Stimulated activated CD4-positive, alpha-beta T cell treated with anti-CD3 and anti-CD28 coated beads, Interleukin-1b, Interleukin-23, amount 100 ng/mL, for 1 hour (primary cell): Measurements from ENCODE around the gene UBLCP1.
"Not testable (repeated sequence)": the region's sequence is repeated elsewhere in the genome, so short reads cannot be mapped to it uniquely, and the experiment has no call there.

Experiments
- DNase-seq, 2 donors: peaks; one replicate each; pipeline ENCODE4 v3.0.0-alpha.2; 2020; ENCODE audit warnings: low read depth in 2 of 2

The UBLCP1 gene

DNA sequence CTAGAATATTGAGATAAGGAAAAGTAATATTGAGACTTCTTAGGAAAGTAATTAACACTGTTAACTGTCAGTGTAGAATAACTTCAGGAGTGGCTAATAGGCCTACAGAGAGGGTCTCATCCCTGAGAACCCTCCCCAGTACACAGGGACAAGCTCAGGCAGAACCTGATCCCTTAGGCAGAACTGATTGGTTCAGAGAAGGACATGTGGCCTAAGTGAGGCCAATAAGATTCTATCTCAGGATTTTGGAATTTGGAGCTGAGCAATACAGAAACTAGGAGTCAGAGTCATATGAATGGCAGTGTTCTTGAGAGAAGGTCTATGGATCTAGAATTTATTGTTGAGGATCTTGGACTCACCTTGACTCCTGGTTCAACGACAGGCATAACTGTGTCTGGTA lies 10.9 kb upstream of the UBLCP1 start:
- DNase-seq = no peak

DNA sequence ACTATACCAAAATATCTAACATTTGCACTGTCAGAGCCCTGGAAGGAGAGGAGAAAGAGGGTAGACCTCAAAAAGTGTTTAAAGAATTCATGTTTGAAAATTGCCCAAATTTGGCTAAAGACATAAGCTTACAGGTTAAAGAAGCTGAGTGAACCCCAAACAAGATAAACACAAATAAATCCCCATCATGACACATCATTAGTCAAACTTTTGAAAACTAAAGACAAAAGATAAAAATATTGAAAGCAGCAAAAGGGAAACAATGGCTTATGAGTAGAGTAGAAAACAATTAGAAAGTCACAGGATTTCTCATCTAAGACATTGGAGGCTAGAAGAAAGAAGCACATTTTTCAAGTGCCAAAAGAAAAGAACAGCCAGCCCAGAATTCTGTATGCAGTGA lies 6.1 kb upstream of the UBLCP1 start:
- no peak for DNase-seq

DNA sequence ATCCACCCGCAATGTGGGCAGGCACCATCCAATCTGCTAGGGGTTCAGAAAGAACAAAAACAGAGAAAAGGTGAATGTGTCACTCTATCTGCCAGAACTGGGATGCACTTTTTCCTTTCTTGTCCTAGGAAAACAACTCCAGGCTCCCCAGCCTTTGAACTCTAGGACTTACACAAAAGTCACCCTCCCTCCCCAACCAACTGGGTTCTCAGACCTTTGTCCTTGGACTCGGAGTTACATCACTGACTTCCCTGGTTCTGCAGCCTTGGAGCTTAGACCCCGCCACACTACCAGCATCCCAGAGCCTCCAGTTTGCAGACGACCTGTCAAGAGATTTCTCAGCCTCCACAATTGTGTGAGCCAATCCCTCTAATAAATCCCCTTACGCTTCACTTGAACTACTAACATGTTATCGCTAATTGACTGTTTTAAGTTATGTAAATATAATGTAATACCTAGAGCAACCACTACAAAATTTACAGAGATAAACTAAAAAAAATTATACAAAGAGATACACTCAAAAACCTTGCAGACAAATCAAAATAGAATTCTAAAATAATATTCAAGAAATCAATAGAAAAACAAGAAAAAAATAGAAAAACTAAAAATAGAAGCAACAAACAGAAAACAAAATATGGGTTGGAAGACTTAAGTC lies 5.3 kb upstream of the UBLCP1 start:
- no peak for DNase-seq

DNA sequence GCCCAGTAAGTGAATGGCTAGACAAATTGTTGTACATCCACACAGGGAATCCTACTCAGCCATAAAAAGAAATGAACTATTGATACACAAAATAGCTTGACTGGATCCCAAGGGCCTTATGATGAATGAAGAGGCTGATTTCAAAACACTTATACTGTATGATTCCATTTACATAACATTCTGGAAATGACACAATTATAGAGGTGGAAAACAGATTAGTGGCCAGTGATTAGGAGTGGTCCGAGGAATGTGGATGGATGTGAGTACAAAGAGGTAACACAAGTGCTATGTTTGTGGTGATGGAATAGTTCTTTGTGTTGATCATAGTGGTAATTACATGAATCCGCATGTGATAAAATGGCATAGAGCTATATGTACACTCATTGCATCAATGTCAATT lies 4.7 kb upstream of the UBLCP1 start:
- no peak for DNase-seq

DNA sequence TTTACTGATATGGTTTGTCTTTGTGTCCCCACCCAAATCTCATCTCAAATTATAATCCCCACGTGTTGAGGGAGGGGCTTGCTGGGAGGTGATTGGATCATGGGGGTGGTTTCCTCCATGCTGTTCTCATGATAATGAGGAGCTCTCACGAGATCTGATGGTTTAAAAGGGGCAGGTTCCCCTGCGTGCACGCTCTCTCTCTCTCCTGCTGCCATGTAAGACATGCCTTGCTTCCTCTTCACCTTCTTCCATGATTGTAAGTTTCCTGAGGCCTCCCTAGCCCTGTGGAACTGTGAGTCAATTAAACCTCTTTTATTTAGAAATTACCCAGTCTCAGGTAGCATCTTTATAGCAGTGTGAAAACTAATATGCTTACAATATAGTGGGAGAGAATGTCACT lies 2.9 kb upstream of the UBLCP1 start:
- not testable (repeated sequence) for DNase-seq

DNA sequence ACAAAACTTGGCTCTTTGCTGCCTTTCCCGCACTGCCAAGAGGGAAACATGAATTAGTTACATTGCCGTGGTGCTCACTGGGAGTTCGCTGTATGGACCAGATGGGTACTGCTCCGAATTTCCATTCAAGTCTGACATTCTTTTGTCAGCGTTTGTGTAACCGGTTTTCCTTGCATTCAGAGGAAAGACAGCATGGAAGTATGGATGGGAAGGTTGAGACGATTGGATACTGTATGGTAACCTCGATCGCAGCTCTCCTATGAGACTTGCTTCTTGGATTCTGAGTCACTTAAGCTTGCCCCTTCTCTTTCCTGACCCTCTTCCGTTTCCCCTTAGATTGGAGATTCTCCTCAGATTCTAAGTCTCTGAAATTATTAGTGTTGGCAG lies 625 bp upstream of the UBLCP1 start:
- no peak for DNase-seq

DNA sequence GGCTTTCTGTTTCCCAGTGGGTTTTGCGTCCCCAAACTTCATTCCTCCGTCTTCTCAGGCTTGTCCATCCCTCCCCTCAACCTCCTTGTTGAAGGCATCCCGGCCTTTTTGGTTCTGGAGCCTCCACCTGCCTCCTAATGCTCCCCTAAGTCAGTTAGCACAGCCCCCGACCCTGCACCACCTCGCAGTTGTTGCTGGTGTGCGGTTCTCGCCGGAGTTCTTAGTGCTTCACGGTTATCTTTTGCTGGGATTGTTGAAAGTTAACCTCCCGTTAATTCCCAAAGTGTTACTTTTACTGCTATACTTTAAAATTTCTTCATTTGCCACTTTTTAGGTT lies 447 bp downstream of the UBLCP1 start:
- no peak for DNase-seq

DNA sequence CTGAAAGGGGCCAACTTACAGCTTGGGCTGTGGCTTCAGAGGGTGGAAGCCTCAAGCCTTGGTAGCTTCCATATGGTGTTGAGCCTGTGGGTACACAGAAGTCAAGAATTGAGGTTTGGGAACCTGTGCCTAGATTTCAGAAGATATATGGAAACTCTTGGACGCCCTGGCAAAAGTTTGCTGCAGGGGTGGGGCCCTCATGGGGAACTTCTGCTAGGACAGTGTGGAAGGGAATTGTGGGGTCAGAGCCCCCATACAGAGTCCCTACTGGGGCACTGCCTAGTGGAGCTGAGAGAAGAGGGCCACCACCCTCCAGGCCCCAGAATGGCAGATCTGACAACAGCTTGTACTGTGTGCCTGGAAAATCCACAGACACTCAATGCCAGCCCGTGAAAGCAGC lies 3.7 kb downstream of the UBLCP1 start:
- DNase-seq = not testable (repeated sequence)

DNA sequence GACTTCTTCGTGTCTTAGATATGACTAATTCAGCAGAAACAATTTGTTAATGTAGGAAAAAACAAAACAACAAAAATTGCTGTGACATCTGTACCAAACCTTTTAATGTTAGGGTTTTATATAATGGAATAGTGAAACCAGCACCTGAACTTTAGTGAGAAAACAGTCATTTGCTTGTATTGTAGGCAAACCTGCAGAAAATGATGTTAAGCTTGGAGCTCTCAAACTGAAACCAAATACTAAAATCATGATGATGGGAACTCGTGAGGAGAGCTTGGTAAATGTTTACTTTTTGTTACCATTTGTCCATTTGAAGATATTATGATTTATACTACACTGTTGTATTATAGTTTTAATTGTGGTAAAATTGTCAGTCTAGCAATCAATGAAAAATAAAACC lies 6.6 kb downstream of the UBLCP1 start:
- DNase-seq = no peak

DNA sequence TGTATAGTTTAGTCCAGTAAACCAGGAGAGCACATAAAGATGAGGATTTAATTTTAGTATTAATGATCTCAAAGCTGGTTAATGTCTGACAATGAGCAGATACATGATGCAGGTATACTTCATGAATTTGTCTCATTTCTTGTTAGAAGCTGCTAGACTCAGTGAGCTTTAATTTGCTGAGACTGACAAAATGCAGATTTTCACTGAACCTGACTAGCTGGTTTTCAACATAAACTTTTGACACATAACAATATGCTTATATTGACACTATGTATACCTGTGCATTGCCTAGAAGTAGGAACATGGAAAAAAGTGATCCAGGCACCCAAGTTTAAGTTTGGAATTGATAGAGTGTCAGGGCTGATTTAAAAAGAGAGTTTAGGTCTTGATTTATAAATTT lies 10.8 kb downstream of the UBLCP1 start:
- DNase-seq = no peak

DNA sequence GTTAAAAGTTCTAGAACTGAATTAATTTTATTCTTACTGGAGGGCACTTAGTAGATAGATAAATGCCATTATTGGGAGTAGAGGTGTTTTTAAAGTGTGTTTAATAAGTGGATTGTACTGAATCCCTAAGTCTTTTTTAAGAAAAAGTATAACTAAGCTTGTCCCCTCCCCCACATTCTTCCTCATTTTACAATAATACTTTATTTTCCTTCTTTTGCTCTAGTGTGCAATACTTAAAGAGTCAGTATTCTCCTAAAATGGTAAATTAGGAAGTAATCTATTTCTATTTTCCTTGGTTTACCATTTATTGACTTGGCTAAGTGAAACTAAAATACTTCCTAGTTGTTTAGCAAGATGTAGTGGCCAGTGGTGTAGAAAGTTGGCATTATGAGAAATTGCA lies 11.6 kb downstream of the UBLCP1 start:
- DNase-seq = no peak

DNA sequence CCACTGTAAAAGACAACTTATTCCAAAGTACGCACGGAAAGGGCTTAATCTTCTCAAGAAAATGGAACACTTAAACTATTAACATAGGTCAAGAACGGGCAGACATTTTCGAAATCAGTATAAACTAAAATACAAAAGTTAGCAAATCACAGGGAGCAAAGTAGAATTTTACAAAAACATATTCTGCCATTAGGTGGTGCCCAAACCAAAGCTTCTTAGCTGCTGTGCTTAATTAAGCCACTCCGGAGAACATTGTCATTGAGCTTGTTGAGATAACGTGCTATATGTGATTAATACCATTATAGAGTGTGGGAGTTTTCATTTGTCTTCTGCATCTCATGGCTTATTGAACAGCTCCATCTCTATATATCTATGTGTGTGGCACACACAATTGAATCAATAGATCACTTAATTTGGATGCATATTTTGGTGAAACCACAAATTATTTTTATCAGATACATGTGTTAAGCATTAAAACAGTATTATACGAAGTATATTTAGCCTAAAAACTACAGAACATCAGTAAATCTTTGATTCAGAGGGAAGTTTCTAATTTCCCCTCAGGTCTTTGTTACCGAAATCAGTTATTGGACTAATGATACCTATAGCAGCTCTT lies 23.4 kb downstream of the UBLCP1 start:
- DNase-seq = no peak

DNA sequence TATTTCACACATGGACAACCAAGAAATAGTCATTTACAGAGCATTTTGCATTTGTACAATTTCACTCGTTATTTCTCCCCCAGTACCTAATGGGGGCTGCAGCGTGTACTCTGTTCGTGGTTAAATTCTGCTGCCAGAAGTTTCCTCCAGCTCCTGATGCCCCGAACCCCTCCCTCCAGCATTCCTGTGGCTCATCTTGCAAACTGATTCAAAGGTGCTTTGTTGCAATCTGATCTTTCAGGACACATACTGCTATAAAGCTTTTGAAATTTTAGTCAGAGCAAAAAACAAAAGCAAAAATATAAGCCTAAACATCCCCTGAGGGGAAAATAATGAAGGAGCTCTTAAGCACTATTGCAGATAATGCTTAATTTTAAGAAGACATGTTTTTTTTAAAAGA lies 27.7 kb downstream of the UBLCP1 start:
- no peak for DNase-seq

DNA sequence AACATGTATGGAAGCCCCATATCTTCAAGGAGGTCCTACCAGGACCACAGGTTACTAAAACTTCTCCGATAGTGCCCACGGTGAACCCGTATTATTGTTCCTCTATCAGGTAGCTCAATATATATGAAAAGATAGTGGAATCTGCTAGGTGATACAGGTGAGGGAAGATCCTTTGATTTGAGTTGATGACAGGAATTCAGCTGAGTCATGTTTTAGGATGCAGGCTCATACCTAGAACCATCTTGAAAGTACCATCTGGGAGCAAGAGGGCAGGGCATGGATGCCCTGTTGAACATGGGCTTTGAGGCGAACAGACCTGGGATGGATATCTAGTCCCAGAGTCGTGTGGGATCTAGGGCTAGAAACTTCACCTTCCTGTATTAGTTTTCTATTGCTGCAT lies 31.8 kb downstream of the UBLCP1 start:
- no peak for DNase-seq

DNA sequence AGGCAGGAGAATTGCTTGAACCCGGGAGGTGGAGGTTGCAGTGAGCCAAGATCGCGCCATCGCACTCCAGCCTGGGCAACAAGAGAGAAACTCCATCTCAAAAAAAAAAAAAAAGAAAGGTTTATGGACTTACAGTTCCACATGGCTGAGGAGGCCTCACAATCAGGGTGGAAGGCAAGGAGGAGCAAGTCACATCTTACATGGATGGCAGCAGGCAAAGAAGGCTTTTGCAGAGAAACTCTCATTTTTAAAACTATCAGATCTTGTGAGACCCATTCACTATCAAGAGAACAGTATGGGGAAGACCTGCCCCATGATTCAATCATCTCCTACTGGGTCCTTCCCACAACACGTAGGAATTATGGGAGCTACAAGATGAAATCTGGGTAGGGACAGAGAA lies 34.2 kb downstream of the UBLCP1 start:
- DNase-seq = not testable (repeated sequence)

DNA sequence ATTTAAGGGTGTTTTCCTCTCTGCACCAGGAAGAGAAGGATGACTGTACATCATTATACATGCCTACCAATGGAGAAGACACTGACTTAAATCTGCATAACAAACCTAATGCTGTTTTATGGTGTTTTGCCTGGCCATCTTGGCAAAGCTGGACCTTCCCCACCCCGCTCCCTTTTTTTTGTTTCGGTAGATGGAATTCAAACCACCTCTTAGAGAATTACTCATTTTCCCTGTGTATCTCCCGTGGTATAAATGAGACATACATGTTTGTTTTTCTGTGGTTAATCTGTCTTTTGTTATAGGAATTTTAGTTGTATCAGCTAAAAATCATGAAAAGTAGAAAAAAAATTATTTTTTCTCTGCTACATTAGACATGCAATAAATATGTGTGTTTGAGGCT lies 38.4 kb downstream of the UBLCP1 start:
- DNase-seq = no peak

DNA sequence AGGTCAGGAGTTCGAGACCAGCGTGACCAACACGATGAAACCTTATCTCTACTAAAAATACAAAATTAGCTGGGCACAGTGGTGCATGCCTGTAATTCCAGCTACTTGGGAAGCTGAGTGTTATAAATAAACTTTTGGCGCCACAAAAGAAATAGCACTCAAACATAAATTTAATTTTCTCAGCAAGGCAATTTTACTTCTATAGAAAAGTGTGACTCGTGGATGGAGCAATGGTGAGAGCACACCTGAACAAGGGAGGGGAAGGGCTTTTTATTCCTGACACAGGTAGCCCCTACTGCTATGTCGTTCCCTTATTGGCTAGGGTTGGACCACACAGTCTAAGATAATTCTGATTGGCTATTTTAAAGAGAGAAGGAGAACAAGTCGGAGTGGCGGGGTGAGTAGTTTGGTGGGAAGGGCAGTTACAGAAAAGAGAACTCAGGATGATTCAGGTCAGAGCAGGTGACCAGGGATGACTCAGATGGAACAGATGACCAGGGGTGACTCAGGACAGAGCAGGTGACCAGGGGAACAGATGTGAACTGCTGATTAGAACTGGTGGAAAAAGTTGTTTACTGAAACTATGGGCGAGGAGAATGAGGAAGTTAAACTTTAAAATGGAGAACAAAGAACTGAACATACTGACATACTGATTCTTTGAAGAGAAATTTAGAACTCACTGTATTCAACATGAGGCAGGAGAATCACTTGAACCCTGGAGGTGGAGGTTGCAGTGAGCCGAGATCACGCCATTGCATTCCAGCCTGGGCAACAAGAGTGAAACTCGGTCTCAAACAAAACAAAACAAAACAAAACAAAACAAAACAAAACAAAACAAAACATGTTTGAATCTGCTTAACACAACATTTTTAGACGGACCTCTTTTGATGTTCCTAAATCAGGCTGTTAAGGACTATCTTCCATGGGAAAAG lies 39.1 kb downstream of the UBLCP1 start:
- DNase-seq = not testable (repeated sequence)

DNA sequence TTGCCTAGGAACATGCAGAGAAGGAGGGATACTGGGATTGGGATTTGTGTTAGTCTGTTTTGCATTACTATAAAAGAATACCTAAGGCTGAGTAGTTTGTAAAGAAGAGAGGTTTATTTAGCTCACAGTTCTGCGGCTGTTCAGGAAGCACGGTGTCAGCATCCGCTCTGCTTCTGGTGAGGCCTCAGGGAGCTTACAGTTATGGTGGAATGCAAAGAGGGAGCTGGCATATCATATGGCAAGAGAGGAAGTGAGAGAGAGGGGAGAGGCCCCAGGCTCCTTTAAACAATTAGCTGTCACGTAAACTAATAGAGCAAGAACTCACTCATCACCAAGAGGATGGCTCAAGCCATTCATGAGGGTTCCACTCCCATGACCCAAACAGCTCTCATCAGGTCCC lies 40.2 kb downstream of the UBLCP1 start:
- no peak for DNase-seq

DNA sequence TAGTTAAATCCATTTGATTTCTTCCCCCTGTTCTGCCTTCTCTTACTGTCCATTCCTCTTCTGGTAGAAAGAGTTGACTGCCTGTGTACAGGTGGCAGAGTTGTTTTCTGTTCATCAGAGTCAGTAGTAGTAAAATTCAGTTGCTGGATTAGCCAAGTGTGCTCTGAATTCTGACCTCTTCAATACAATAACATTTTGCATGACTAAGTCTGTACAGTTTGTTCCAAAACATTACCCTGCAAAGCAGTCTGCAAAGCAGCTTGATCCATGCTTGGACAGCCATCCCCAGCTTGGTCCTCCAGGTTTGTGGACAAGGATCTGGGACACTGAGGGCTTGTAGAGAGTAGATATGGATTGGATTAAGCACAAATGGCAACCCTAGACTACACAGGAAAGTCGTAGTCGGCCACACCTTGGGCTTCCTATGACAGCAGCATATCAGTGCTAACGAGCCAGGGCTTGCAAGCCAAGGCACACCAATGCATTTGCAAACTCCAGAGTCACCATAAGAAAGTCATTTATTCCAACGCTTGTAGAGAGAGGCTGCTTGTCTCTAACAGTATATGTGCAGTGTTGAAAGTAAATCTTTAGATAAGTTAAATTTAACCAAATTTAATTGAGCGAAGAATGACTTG lies 42.0 kb downstream of the UBLCP1 start:
- no peak for DNase-seq

DNA sequence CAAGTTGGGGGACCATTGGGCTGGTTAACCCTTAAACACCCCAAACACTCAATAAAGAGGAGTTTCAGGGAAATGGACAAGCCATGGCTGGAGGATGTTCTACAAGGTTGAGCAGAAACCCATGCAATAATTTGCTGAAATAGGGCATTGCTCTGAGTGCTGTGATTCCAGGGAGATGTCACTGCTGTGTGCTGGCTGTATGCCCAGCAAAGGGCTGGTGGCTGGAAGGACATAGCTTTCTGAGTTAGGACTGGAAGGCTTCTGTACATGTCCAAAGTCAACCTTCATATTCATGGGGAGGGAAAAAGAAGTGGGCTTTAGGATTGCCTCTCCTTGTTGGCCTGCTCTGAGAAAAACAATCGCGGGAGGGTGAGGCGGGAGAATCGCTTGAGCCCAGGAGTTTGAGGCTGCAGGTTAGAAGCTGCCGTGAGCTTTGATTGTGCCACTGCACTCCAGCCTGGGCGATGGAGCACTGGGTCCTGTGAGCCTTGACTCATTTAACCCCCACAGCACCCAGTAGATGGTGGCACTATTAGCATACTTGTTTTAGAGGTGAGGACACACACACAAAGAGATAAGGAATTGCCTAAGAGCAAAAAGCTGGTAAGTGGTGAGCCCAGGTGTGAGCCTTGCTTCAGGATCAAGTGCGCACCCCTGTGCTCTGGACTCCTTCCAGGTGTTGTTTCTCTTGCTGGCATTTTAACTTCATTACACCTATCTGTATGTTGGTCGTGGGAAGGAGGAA lies 46.8 kb downstream of the UBLCP1 start:
- no peak for DNase-seq

DNA sequence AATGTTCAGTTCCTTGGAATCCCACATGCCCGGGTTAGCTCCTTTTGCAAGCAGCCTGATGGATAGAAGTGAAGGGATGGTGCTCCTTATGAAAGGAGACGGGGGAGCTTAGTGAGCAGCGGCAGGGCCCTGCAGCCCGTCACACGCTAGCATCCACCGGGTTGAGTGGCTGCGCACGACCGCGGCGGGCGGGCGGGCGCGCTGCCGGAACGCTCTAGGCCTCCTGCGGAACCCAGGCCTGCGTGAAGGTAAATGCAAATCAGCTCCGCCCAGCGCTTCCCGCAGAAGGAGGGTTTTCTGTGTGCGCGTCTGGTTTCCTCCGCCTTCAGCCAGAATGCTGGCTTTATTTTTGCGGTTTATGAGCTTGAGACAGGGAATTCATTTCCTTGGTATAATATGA lies 47.4 kb downstream of the UBLCP1 start:
- DNase-seq = no peak

DNA sequence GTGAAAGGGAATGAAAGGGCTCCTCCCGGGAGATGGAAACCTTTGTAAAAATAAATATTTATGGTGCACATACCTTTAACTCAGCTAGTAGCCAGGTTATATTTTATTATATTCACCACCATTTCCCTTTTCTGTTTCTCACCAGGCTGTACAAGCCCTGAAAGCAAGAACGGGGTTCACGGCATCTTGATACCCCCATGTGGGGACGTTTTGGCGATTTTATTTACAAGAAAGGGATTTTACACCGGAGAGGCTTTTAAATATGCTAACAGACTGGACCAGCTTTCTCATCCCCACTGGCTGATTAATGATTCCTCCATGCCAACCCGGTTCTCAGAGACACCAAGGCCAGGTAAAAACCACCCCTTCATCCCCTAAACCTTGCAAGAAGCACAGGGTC lies 48.0 kb downstream of the UBLCP1 start:
- no peak for DNase-seq
